Neural progenitor cell (in vitro differentiated cells): Measurements from ENCODE around the gene UBR2. TPM values are rescaled to one million over a fixed set of nuclear protein-coding genes. Genes with fewer than 3 reads are reported as not detected.

Experiments used
- DNase-seq: peaks from one replicate; pipeline ENCODE4 v3.0.0-alpha.2; 2016; ENCODE audit warnings: low spot score
- H2AFZ ChIP-seq: fragments of 200-600 bp; sonication (generic); replicated peaks from 2 replicates; pipeline ENCODE4 v1.6.1; 2016; ENCODE audit warnings: antibody characterized with exemption
- H3F3A ChIP-seq: fragments of 200-600 bp; sonication (generic); 2 replicates; pipeline ENCODE4 v1.6.1; 2016; ENCODE audit warnings: antibody characterized with exemption, low read depth
- H3K27ac ChIP-seq: fragments of 200-600 bp; sonication (generic); 2 replicates; pipeline ENCODE4 v1.5.1; 2016; ENCODE audit warnings: mild to moderate bottlenecking
- H3K27me3 ChIP-seq: fragments of 200-600 bp; sonication (generic); 2 replicates; pipeline ENCODE4 v1.6.1; 2016; ENCODE audit warnings: mild to moderate bottlenecking, moderate library complexity
- H3K36me3 ChIP-seq: fragments of 200-600 bp; sonication (generic); 2 replicates; pipeline ENCODE4 v1.5.1; 2016
- H3K4me1 ChIP-seq: fragments of 200-600 bp; sonication (generic); 2 replicates; pipeline ENCODE4 v1.6.1; 2016; ENCODE audit warnings: mixed run types
- H3K4me2 ChIP-seq: fragments of 200-600 bp; sonication (generic); 2 replicates; pipeline ENCODE4 v1.6.1; 2016
- H3K4me3 ChIP-seq: fragments of 200-600 bp; sonication (generic); 2 replicates; pipeline ENCODE4 v1.5.1; 2016
- H3K79me2 ChIP-seq: fragments of 200-600 bp; sonication (generic); 2 replicates; pipeline ENCODE4 v1.6.1; 2016; ENCODE audit warnings: low read depth
- H3K9ac ChIP-seq: fragments of 200-600 bp; sonication (generic); 2 replicates; pipeline ENCODE4 v1.6.1; 2016
- H3K9me3 ChIP-seq: fragments of 200-600 bp; sonication (generic); 2 replicates; pipeline ENCODE4 v1.5.1; 2016; ENCODE audit warnings: low read depth
- H4K20me1 ChIP-seq: fragments of 200-600 bp; sonication (generic); 2 replicates; pipeline ENCODE4 v1.6.1; 2016; ENCODE audit warnings: low read depth
- H3K27ac Mint-ChIP-seq: 3 replicates; pipeline ENCODE4 v1.8.0; 2021; ENCODE audit warnings: mixed read lengths
- H3K27me3 Mint-ChIP-seq: 2 replicates; pipeline ENCODE4 v1.8.0; 2022; ENCODE audit warnings: low read depth, mild to moderate bottlenecking, inconsistent platforms, moderate library complexity, mixed read lengths; ENCODE audit not compliant: insufficient read depth
- H3K36me3 Mint-ChIP-seq: 3 replicates; pipeline ENCODE4 v1.8.0; 2021; ENCODE audit warnings: mixed read lengths
- H3K4me1 Mint-ChIP-seq: 3 replicates; pipeline ENCODE4 v1.8.0; 2021; ENCODE audit warnings: mixed read lengths
- H3K4me3 Mint-ChIP-seq: 3 replicates; pipeline ENCODE4 v1.8.0; 2021; ENCODE audit warnings: mild to moderate bottlenecking, moderate library complexity, mixed read lengths
- H3K9me3 Mint-ChIP-seq: 3 replicates; pipeline ENCODE4 v1.8.0; 2020; ENCODE audit warnings: mixed read lengths
- CTCF ChIP-seq: fragments of 200-600 bp; sonication (generic); IDR thresholded peaks from 2 replicates; pipeline ENCODE4 v1.5.1; 2017; ENCODE audit warnings: antibody characterized with exemption, mild to moderate bottlenecking
- EZH2 ChIP-seq: fragments of 200-600 bp; sonication (generic); IDR thresholded peaks from 2 replicates; pipeline ENCODE4 v1.6.1; 2017; ENCODE audit warnings: antibody characterized with exemption, mild to moderate bottlenecking, moderate library complexity
- EZH2phosphoT487 ChIP-seq: fragments of 200-600 bp; sonication (generic); IDR thresholded peaks from 2 replicates; pipeline ENCODE4 v1.6.1; 2017; ENCODE audit warnings: antibody characterized with exemption
- total RNA-seq: library from RNA; depleted of rRNA; stranded (reverse); fragments of >200 nt; gene quantifications from 2 replicates; pipeline ENCODE4 v1.2.3, GENCODE V29; 2015; ENCODE audit warnings: low replicate concordance

UBR2 gene
- total RNA-seq, 1 donor from 2014 or later: 34.7 TPM

- Mint-ChIP-seq H3K27ac (no peak overlapping the region), H3K36me3 (peaks cover 29% of the 10 kb centered on the region), H3K4me1 (no peaks in the 10 kb centered on the region), H3K27me3 (no peaks in the 10 kb centered on the region), H3K9me3 (no peaks in the 10 kb centered on the region), H3K4me3 (no peak overlapping the region)
- Histone ChIP-seq H3K27me3 (no peaks in the 10 kb centered on the region), H2AFZ (no peak overlapping the region), H3K4me2 (no peak overlapping the region), H3K4me3 (no peak overlapping the region), H3K4me1 (no peaks in the 10 kb centered on the region), H3K9me3 (no peaks in the 10 kb centered on the region), H4K20me1 (no peaks in the 10 kb centered on the region), H3K27ac (no peak overlapping the region), H3K9ac (no peak overlapping the region), H3K36me3 (peaks cover 22% of the 10 kb centered on the region), H3F3A (no peaks in the 10 kb centered on the region), H3K79me2 (no peaks in the 10 kb centered on the region)
- TF ChIP-seq EZH2phosphoT487: no peak
- TF ChIP-seq EZH2: no peak
- TF ChIP-seq CTCF: no peak
- no peak for DNase-seq
Measured at GRCh38 chr6:42674780-42675179, 111.0 kb downstream of the UBR2 start.

DNA sequence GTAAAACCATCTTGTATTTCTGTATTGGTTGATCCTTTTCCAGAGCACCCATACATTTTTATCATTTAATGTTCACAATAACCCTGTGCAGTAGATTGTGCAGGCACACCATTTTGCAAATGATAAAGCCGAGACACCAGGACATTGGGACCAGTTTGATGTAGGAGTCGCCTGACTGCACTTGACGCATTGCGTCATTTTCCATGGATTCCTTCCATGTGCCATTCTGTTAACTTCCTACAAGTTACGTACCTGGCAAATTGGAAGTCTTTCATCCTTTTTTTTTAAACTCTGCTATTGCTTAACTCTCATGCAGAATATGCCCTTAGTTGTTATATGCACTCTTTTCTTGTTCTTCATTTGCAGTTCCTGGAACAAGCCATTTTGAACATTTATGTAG, 115.5 kb downstream of the UBR2 start:
- Mint-ChIP-seq H3K4me1 (no peaks in the 10 kb centered on the region), H3K4me3 (no peak overlapping the region), H3K27ac (no peak overlapping the region), H3K27me3 (no peaks in the 10 kb centered on the region), H3K9me3 (no peaks in the 10 kb centered on the region), H3K36me3 (peaks cover 27% of the 10 kb centered on the region)
- H3K4me1 ChIP-seq: no peaks in the 10 kb centered on the region
- no peaks in the 10 kb centered on the region for H3K27me3 ChIP-seq
- H3K4me2 ChIP-seq: no peak overlapping the region
- TF ChIP-seq CTCF: no peak
- TF ChIP-seq EZH2: no peak
- no peak for TF ChIP-seq EZH2phosphoT487
- no peaks in the 10 kb centered on the region for H3F3A ChIP-seq
- no peak overlapping the region for H3K4me3 ChIP-seq
- H3K9me3 ChIP-seq: no peaks in the 10 kb centered on the region
- H3K27ac ChIP-seq: no peak overlapping the region
- H3K9ac ChIP-seq: no peak overlapping the region
- no peaks in the 10 kb centered on the region for H3K79me2 ChIP-seq
- H3K36me3 ChIP-seq: peaks cover 27% of the 10 kb centered on the region
- no peak for DNase-seq
- H2AFZ ChIP-seq: no peak overlapping the region
- H4K20me1 ChIP-seq: no peaks in the 10 kb centered on the region

DNA sequence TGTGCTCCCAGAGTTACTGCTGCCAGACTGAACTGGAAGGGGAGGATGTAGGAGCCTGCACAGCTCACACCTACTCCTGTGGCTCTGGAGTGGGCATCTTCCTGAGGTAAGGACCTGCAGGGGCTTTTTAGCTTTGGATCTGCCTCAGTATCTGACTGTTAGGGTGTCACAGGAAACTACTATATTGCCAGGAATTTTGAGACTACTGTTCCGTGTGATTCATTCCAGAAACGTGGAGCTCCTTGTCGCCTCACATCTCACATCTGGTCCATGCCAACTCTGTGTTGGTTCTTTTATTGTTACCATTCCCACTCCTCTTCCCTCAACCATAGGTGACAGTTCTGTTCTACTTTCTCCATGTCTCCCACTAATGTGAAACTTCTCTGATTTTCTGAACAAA, 124.5 kb downstream of the UBR2 start:
- Mint-ChIP-seq H3K27me3 (no peaks in the 10 kb centered on the region), H3K4me1 (no peaks in the 10 kb centered on the region), H3K36me3 (peaks cover 41% of the 10 kb centered on the region), H3K4me3 (no peak overlapping the region), H3K9me3 (peaks cover 3% of the 10 kb centered on the region), H3K27ac (no peak overlapping the region)
- DNase-seq: no peak
- Histone ChIP-seq H4K20me1 (no peaks in the 10 kb centered on the region), H3K9me3 (no peaks in the 10 kb centered on the region), H3K36me3 (peaks cover 18% of the 10 kb centered on the region), H3K27me3 (no peaks in the 10 kb centered on the region), H3K9ac (no peak overlapping the region), H3K4me3 (no peak overlapping the region), H3K79me2 (no peaks in the 10 kb centered on the region), H3K4me2 (no peak overlapping the region), H3K4me1 (no peaks in the 10 kb centered on the region), H2AFZ (no peak overlapping the region), H3F3A (no peaks in the 10 kb centered on the region), H3K27ac (no peak overlapping the region)
- no peak for TF ChIP-seq EZH2
- TF ChIP-seq EZH2phosphoT487: no peak
- TF ChIP-seq CTCF: no peak

DNA sequence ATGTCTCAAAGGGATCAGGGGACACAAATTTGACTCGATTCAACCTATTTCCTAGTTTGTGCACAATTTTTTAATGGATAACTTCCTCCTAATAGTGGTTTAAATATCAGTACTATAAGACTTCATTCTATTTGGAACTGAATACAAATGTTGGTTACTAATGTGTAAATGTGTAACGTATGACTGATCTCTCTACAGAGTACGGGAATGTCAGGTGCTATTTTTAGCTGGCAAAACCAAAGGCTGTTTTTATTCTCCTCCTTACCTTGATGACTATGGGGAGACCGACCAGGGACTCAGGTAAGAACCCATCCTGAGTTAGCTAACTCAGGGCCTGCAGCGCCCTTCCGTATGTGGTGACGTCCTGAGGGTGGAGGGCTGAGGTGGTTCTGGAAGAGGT, 125.5 kb downstream of the UBR2 start:
- no peak overlapping the region for H3K4me2 ChIP-seq
- no peaks in the 10 kb centered on the region for H3F3A ChIP-seq
- H3K9ac ChIP-seq: no peak overlapping the region
- H3K27me3 Mint-ChIP-seq: no peaks in the 10 kb centered on the region
- H3K4me1 Mint-ChIP-seq: no peaks in the 10 kb centered on the region
- no peak overlapping the region for H3K27ac ChIP-seq
- H3K79me2 ChIP-seq: no peaks in the 10 kb centered on the region
- H2AFZ ChIP-seq: no peak overlapping the region
- peaks cover 34% of the 10 kb centered on the region for H3K36me3 Mint-ChIP-seq
- no peaks in the 10 kb centered on the region for H3K27me3 ChIP-seq
- H3K4me1 ChIP-seq: no peaks in the 10 kb centered on the region
- H4K20me1 ChIP-seq: no peaks in the 10 kb centered on the region
- peaks cover 13% of the 10 kb centered on the region for H3K36me3 ChIP-seq
- no peak overlapping the region for H3K27ac Mint-ChIP-seq
- H3K4me3 Mint-ChIP-seq: no peak overlapping the region
- peaks cover 3% of the 10 kb centered on the region for H3K9me3 Mint-ChIP-seq
- no peak overlapping the region for H3K4me3 ChIP-seq
- DNase-seq: no peak
- H3K9me3 ChIP-seq: no peaks in the 10 kb centered on the region
- TF ChIP-seq CTCF: no peak
- no peak for TF ChIP-seq EZH2
- no peak for TF ChIP-seq EZH2phosphoT487
